Heart left ventricle (tissue), 13 donors: ENCODE data around the gene DBN1.

Experiments used
- POLR2A ChIP-seq, 2 donors: fragments of 450-650 bp; IDR thresholded peaks; one replicate each; pipeline ENCODE4 v1.6.1; 2017; ENCODE audit warnings: antibody characterized with exemption in 2 of 2, mild to moderate bottlenecking in 2 of 2, moderate library complexity in 2 of 2
- TF ChIP-seq, protein P1 (sequence below), 12 donors: fragments of 200-600 bp; sonication (generic) in 4 of 12; IDR thresholded peaks; one replicate each; pipeline versions ENCODE4 v1.5.0 to v1.8.0; 2018 to 2022; ENCODE audit warnings: antibody characterized with exemption in 12 of 12, mild to moderate bottlenecking in 5 of 12
- donor health status: ischemic (EF 13 %, LVEDD 7.1; RV severe dilation, severe dysfunction).
- donor health status: DM: no; HTN: yes; CAD: no.
- donor health status: DM: no; HTN: no; CAD: no.
- donor health status: ischemic (EF 25% LVEDD 6.9; RV normal size, moderate dysfunction).
- donor health status: ischemic (EF 25% LVEDD 5.7; RV mildly dilated, moderate dysfunction).
- donor health status: ischemic (EF 35%, LVEDD 5.7; RV mildly dilated, moderate dysfunction).
- donor health status: nonischemic (EF 11% LVEDD 7.7; RV severe dilation, severe dysfunction).
- donor health status: DM: yes; HTN: yes; CAD: no.
- donor health status: PGD.
- donor health status: ischemic (EF 29% LVEDD 5.4; RV normal size, mild dysfunction).
- donor health status: nonischemic (EF 23%, LVEDD 6.1; RV moderate dilation, normal function).

DNA sequence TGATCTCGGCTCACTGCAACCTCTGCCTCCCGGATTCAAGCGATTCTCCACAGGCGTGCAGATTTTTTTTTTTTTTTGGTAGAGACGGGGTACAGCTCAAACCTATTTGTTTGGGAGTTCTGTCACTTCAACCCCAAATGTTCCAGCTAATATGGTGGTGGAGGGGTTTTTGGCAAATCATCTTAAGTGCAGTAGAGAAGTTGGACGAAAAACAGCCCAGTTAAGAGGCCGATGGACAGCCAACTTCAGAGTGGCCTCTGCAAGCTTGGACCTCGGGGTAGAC, 27.6 kb downstream of the DBN1 start:
- TF ChIP-seq, protein P1, sequence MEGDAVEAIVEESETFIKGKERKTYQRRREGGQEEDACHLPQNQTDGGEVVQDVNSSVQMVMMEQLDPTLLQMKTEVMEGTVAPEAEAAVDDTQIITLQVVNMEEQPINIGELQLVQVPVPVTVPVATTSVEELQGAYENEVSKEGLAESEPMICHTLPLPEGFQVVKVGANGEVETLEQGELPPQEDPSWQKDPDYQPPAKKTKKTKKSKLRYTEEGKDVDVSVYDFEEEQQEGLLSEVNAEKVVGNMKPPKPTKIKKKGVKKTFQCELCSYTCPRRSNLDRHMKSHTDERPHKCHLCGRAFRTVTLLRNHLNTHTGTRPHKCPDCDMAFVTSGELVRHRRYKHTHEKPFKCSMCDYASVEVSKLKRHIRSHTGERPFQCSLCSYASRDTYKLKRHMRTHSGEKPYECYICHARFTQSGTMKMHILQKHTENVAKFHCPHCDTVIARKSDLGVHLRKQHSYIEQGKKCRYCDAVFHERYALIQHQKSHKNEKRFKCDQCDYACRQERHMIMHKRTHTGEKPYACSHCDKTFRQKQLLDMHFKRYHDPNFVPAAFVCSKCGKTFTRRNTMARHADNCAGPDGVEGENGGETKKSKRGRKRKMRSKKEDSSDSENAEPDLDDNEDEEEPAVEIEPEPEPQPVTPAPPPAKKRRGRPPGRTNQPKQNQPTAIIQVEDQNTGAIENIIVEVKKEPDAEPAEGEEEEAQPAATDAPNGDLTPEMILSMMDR (IDR thresholded peaks at IDR 0.05), result no peak
- no peak for TF ChIP-seq POLR2A (IDR thresholded peaks at IDR 0.05)
